GM10266 (cell line): ENCODE results near the gene DPH7.

Experiments
- DNase-seq: peaks from one replicate; pipeline ENCODE4 v3.0.0; 2012; ENCODE audit errors: extremely low spot score
- CTCF ChIP-seq: IDR thresholded peaks from 2 replicates; pipeline ENCODE4 v1.5.1; 2012; ENCODE audit warnings: mild to moderate bottlenecking, low read depth; ENCODE audit not compliant: control insufficient read depth, insufficient read depth; ENCODE audit errors: missing control alignments

DPH7 gene

GRCh38 chr9:137611623-137612609 is 33.2 kb upstream of the DPH7 start:
- DNase-seq: no peak
- no peak for TF ChIP-seq CTCF

- no peak for DNase-seq
- no peak for TF ChIP-seq CTCF
These were observed 32.2 kb upstream of the DPH7 start for GRCh38 chr9:137610944-137611343.

- no peak for DNase-seq
- no peak for TF ChIP-seq CTCF
These were observed 28.6 kb upstream of the DPH7 start for GRCh38 chr9:137607141-137607857.

GRCh38 chr9:137606734-137607138 is 28.0 kb upstream of the DPH7 start:
- DNase-seq: no peak
- no peak for TF ChIP-seq CTCF

DNA sequence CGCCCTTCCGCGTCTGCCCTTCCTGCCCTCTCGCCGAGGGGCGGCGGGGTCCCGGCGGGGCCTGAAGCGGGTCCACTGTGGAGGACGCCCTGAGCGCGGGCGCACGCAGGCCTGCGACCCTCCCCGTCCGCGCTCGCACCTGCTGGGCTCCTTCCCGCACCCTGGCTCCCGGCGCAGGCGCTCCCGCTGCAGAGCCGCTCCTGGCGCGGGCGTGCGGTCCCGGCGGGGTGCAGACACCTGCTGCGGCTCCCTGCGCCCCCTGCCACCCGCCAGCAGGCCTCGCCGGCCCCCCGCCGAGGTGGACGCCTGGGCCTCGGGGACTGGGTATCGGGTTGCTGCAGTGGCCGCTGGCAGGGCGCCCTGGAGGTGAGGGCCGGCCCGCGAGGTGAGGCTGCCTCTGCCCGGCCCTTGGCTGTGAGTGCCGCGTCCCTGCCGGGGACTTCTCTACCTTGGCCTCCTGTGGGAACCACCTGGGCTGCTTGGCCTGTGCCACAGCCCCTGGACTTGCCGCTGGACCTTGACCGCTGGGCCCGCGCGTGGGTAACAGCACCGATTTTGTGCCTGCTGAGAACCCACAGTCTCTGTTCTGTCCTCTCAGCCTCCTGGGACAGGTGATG is 27.4 kb upstream of the DPH7 start:
- no peak for TF ChIP-seq CTCF
- no peak for DNase-seq

DNA sequence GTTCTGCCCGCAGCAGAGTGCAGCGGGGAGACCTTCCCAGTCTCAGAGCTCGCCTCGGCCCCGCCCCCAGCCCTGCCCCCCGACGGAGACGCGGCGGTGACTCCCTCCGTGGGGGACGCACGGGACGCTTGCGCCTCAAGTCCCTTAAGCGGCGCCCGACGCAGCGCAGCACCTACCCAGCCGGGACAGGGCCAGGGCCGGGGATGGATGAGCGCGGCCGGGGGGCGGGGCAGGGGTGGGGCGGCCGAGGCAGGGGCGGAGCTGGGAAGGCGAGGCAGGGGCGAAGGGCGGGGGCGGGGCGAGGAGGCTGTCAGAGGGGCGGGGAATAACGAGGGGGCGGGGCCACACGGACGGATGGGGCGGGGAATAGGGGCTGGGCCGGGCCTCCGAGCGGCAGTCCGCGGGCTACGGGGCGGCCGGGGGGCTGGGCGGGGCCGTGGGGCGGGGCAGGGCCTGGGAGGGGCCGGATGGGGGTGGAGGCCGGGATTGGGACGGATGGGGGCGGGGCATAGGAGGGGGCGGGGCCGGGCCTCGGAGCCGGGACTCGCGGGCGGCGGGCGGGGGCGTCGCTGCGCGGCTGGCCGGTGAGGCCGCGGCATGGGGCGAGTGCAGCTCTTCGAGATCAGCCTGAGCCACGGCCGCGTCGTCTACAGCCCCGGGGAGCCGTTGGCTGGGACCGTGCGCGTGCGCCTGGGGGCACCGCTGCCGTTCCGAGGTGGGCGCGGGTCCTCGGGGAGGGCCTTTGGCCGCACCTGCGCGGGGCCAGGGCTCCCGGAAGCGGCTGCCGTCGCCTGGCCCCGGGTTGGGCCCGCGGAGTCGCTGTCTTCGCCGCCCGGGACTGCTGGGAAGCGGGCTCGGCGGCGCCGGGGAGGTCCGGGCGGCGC is 26.6 kb upstream of the DPH7 start, which contains the start of gene ARRDC1:
TSS of gene ARRDC1 (plus strand) at position 566 of the 884 bp plus-strand sequence. CDS start at position 598, 32 bp downstream.
- peak; percentile 9 for TF ChIP-seq CTCF
- DNase-seq: peak; percentile 100
